CD4-positive, alpha-beta T cell treated with Interleukin-12 subunit alpha and Interleukin-12 subunit beta, for 1 hour (primary cell): ENCODE data around the gene OGN.
A peak's percentile ranks its signal among the peaks of the same experiment; 100 is the strongest.

ENCODE experiments used
- DNase-seq: peaks from one replicate; pipeline ENCODE4 v3.0.0-alpha.2; 2020

The OGN gene

GRCh38 chr9:92402826-92403745, 1.3 kb downstream of the OGN start:
- no peak for DNase-seq

GRCh38 chr9:92402360-92402759, 2.0 kb downstream of the OGN start:
- DNase-seq, result no peak

GRCh38 chr9:92397853-92398252, 6.5 kb downstream of the OGN start:
- no peak for DNase-seq

DNA sequence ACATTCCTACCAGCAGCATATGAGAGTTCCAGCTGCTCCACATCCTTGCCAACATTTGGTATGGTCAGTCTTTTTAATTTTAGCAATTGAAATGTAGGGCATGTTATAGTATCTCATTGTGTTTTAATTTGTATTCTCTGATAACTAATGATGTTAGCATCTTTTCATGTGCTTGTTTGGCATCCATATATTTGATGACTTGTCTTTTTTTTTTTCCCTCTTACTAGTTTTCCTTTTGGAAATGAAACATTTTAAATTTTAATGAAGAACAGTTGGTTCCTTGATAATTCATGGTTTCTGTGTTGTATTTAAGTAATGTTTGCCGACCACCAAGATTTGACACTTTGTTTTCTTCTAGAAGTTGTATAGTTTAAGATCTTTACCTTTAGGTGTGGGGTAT, 8.8 kb downstream of the OGN start:
- DNase-seq, result no peak

DNA sequence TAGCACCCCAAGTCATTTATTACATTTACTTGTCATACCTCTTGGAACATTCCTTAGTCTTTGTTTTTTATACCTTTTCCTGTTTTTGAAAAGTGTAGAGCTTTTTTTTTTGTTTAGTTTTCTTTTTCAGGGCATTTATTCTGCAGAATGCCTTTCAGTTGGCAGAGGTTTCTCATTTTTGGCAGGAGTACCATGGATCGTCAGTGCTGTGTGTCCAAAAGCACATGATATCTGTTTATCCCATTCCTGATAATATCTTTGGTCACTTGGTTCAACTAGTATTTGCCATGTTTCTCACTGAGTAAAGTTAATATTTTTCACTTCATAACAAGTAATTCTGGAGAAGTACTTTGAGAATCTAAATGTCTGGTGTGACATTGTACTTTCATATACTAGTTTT, 10.7 kb downstream of the OGN start:
- DNase-seq, result no peak

GRCh38 chr9:92392690-92393089, 11.7 kb downstream of the OGN start:
- DNase-seq, result no peak

GRCh38 chr9:92385953-92386352, 18.4 kb downstream of the OGN start:
- no peak for DNase-seq

- no peak for DNase-seq
Observed at GRCh38 chr9:92385477-92385876, 18.9 kb downstream of the OGN start.

DNA sequence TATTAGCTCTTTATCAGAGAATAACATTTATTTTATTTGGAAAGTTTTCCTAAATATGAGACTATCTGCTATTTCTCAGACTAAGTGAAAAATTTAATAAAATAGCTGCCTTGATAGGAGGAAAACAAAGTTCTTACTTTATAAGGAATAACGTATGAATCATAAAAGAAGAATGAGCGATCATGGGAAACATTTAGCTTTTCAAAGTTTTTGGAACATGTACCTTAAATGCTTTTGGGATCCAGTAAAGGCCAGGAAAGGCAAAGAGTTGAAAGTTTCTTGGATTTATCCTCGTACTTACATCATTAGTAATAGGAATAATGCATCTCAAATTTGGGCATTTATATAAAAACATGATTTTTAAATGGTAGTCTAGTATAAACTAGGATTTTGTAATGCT, 19.4 kb downstream of the OGN start:
- DNase-seq, result no peak

DNA sequence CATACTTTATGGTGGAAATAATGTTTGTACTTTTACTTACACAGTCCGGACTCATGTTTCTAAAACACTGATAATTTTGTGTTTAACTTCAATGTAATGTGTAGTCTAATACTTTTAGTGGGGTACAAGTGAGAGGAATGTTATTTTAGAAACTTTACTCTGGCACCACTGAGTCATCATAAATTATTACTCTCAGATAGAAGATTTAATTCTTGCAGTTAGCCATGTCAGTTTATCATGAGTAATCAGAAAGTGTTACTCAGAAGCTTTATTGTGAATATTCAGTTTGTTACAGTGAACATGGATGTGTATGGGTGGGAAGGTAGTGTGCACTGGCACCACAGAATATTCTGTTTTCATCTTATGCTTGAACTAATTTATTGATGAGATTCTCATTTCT, 20.0 kb downstream of the OGN start:
- no peak for DNase-seq

DNA sequence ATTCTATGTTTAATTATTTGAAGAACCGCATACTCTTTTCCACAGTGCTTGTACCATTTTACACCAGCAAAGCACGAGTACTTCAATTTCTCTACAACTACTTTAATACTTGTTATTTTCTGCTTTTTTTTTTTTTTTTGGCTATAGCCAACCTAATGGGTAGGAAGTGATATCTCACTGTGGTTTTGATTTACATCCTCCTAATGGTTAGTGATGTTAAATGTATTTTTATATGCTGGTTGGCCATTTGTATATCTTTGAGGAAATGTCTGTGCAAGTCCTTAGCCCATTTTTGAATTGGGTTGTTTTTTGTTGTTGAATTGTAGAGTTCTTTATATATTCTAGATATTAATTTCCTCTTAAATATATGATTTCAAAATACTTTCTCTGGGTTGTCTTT, 22.6 kb downstream of the OGN start:
- no peak for DNase-seq

GRCh38 chr9:92380603-92381002, 23.8 kb downstream of the OGN start:
- DNase-seq, result no peak

- DNase-seq, result peak; percentile 7
Observed at GRCh38 chr9:92378865-92379560, 25.4 kb downstream of the OGN start.

DNA sequence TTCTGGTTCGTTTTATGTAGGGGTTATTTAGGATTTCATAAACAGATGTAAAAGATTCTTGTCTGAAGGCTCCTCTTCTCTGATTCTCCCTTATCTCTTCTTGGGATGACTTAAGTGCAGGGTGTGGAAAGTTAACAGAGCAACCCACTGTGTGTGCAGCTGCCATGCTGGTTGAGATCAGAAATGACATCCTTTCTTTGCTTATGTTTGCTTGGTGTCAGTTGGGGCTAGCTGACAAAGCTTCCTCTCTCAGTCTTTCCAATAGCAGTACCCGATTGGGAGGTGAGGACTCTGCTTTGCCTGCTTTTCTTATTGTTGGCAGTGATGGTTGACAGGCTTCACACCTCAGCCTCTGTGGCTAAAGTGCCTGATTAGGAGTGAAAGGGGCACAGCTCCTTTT, 26.5 kb downstream of the OGN start:
- DNase-seq, result no peak

- no peak for DNase-seq
Observed at GRCh38 chr9:92373167-92373566, 31.2 kb downstream of the OGN start.

GRCh38 chr9:92369075-92369474, 35.3 kb downstream of the OGN start:
- no peak for DNase-seq

DNA sequence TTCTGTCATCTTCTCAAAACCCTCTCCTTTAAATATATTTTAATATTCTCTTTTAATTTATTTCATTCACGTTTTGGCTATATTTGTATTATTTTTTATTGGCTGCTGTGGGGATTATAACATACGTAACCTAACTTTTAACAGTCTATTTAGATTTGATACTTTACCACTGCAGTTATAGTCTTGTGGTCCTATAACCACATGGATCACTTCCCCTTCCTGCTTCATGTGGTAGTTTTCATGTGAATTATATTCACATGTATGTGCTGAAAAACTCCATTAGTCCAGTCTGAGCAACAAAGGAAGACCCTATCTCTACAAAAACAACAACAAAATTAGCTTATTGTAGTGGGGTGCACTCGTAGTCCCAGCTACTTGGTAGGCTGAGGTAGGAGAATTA, 44.3 kb downstream of the OGN start:
- DNase-seq, result no peak

DNA sequence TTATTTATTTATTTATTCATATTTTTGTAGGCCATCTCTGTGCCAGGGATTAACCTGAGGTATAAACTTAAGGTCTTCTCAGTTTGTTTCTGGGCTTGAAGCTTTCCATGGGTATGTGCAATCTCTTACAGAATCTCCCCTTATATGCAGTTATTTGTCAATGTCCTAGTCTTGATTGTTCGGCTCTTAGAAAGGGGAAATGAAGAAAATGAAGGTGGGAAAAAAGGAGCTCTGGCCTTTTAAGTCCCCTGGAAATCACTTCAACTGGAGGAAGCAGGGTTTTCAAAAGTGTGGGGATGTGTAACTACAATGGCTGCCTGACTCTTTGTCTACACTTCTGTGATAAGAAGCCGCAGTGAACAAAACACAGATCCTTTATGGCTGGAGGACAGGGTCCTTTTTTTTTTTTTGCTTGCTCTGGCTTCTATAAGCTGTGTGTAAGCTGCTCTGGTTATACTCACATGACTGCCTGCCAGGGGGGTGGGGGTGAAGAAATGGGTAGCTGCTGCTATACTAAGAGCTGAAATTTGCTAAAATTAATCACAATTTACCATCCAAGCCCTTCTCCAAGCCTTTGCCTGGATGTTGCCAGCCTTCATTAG, 44.9 kb downstream of the OGN start:
- DNase-seq, result no peak

- DNase-seq, result no peak
Observed at GRCh38 chr9:92353051-92353450, 51.3 kb downstream of the OGN start.

GRCh38 chr9:92350740-92351133, 53.6 kb downstream of the OGN start:
- no peak for DNase-seq

DNA sequence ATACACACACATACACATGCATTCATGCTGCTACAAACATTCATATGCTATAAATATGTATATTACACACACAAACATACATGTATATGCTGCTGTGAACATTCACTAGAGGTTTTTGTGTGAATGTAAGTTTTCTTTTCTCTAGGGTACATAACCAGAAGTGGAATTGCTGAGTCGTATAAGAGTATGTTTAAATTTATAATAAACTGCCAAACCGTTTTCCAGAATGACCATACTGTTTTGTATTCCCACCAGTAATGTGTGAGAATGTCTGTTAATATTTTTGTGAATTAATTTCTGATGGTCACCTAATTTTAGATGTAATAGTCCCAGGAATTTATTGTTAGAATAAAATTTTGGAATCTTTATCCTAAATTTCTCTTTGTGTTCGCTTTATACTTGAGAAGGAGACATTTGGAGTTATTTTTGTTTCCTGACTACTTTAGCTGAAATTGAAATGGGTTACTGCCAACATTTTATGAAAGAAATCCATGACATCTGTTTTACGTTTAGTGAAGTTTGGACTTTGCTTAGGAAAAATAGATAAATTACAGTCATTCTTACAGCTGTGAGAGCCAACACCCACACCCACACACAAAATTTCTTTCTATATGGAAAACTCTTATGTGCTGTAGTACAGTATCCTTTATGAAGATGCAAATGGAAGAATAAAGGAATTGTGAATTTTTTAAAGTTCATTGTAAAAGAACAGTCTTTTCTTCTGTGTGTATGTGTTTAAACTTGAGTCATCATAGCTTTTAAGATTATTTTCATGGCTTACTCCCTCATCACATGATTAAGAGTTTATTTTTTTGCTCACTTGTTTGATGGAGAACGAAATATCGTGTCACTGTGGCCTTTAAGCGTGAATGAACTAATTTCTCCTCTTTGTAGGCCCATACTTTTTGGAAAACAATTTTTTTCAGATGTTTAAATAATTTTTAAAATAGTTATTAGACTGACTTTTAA, 54.3 kb downstream of the OGN start:
- DNase-seq, result no peak

GRCh38 chr9:92345582-92345981, 58.8 kb downstream of the OGN start:
- no peak for DNase-seq
